ENCODE results near the gene CD84.
"Not testable (repeated sequence)": the region's sequence is repeated elsewhere in the genome, so short reads cannot be mapped to it uniquely, and the experiment has no call there.

CD84 gene

GRCh38 chr1:160529401-160529952 is 49.8 kb downstream of the CD84 start:
- not testable (repeated sequence) for H3K4me1 ChIP-seq (ENCODE audit: control insufficient read depth, insufficient read depth, low read length); H3K9ac ChIP-seq (ENCODE audit: low read length); H3K36me3 ChIP-seq (ENCODE audit: control insufficient read depth, insufficient read depth, low read length); H3K4me3 ChIP-seq (ENCODE audit: low read length); H3K27me3 ChIP-seq (ENCODE audit: control insufficient read depth, insufficient read depth, low read length); H3K27ac ChIP-seq (ENCODE audit: low read depth, low read length)

- not testable (repeated sequence) for H3K4me1 ChIP-seq (ENCODE audit: control insufficient read depth, insufficient read depth, low read length); H3K27me3 ChIP-seq (ENCODE audit: control insufficient read depth, insufficient read depth, low read length); H3K27ac ChIP-seq (ENCODE audit: low read depth, low read length); H3K36me3 ChIP-seq (ENCODE audit: control insufficient read depth, insufficient read depth, low read length); H3K9ac ChIP-seq (ENCODE audit: low read length); H3K4me3 ChIP-seq (ENCODE audit: low read length)
Measured at GRCh38 chr1:160523789-160524188, 55.5 kb downstream of the CD84 start.

DNA sequence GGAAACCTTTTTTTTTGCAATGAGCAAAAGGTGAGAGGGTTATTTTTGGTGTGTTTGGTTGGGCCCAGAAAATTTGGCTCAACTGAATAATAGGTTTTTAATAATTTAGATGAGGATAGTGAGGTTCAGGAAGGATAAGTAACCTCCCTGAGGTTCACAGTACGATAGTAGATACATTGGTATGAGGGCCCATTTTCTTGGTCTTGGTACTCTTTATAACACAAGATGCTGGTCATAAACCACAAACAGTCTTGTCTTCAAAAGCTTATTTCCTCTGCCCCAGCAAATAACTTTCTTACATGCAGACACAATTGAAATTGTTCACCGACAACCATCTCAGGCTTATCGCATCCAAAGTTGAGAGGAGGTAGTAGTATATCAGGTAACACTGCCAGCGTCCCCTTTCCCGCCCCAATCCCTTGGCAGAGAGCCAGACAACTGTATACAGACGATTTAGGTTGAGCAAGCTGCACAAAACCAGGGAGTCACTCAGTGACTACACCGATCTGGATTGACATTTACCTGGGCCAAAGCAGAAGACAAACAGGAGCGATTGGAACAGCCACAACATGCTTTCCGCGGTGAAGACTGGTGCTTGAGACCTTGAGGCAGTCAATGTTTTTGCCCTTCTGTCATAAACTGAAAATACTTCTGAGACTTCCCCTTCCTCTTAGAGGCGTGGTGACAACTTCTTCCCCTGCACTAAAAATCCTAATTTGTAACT is 56.5 kb downstream of the CD84 start, which contains the start of gene SLAMF6:
TSS of gene SLAMF6 (minus strand) at position 634 of the 724 bp plus-strand sequence. CDS start at position 571, 63 bp downstream.
- Histone ChIP-seq H3K9ac (ENCODE audit: low read length) (no peak within 1 kb of the TSS), H3K27ac (ENCODE audit: low read depth, low read length) (no peak within 1 kb of the TSS), H3K36me3 (ENCODE audit: control insufficient read depth, insufficient read depth, low read length) (no peaks in the 10 kb centered on the region), H3K4me1 (ENCODE audit: control insufficient read depth, insufficient read depth, low read length) (no peaks in the 10 kb centered on the region), H3K4me3 (ENCODE audit: low read length) (peak within 1 kb of the TSS; percentile 26), H3K27me3 (ENCODE audit: control insufficient read depth, insufficient read depth, low read length) (no peaks in the 10 kb centered on the region)

DNA sequence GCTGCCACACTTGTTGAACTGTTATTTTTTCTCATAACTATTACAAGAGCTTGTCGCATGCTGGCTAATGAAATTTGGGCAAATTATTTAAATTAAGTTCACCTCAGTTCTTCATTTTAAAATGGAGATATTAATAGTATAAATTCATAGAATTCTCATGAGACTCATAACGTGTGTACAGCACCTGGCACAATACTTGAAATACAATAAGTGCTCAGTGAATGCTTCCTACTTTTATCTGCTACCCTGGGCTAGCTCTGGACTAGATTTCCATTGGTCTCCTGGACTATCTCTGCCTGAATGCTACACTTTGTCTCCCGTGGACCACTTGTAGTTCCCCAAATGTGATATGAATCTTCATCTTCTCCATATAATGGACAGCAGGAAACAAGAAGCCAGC is 57.2 kb downstream of the CD84 start:
- Histone ChIP-seq H3K4me3 (ENCODE audit: low read length) (peak overlapping the region; percentile 26), H3K27me3 (ENCODE audit: control insufficient read depth, insufficient read depth, low read length) (no peaks in the 10 kb centered on the region), H3K4me1 (ENCODE audit: control insufficient read depth, insufficient read depth, low read length) (no peaks in the 10 kb centered on the region), H3K27ac (ENCODE audit: low read depth, low read length) (no peak overlapping the region), H3K36me3 (ENCODE audit: control insufficient read depth, insufficient read depth, low read length) (no peaks in the 10 kb centered on the region), H3K9ac (ENCODE audit: low read length) (no peak overlapping the region)

GRCh38 chr1:160521554-160521953 is 57.7 kb downstream of the CD84 start:
- Histone ChIP-seq H3K4me1 (ENCODE audit: control insufficient read depth, insufficient read depth, low read length) (no peaks in the 10 kb centered on the region), H3K27ac (ENCODE audit: low read depth, low read length) (no peak overlapping the region), H3K4me3 (ENCODE audit: low read length) (no peak overlapping the region), H3K27me3 (ENCODE audit: control insufficient read depth, insufficient read depth, low read length) (no peaks in the 10 kb centered on the region), H3K36me3 (ENCODE audit: control insufficient read depth, insufficient read depth, low read length) (no peaks in the 10 kb centered on the region), H3K9ac (ENCODE audit: low read length) (no peak overlapping the region)

DNA sequence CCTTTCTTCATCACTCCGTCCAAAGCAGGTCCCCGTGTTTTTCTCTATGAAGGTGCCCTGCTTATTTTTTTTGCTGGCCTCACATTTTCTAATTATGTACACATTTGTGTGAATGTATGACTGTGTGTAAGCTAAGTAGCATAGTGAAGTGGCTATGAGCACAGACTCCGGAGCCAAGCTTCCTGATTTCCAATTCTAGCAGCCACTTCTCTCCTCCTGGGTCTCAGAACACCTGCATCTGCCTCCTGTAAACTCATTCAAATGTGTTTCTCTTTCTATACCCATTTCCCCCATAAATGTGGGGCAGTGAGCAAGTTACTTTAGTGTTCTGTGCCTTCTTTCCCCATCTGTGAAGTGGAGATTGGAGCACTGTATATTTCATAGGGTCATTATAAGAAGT is 58.3 kb downstream of the CD84 start:
- Histone ChIP-seq H3K9ac (ENCODE audit: low read length) (no peak overlapping the region), H3K27ac (ENCODE audit: low read depth, low read length) (no peak overlapping the region)

GRCh38 chr1:160520582-160520981 is 58.7 kb downstream of the CD84 start:
- no peak overlapping the region for H3K9ac ChIP-seq (ENCODE audit: low read length)
- H3K4me1 ChIP-seq (ENCODE audit: control insufficient read depth, insufficient read depth, low read length) = no peaks in the 10 kb centered on the region
- H3K4me3 ChIP-seq (ENCODE audit: low read length) = no peak overlapping the region
- H3K36me3 ChIP-seq (ENCODE audit: control insufficient read depth, insufficient read depth, low read length) = no peaks in the 10 kb centered on the region
- H3K27me3 ChIP-seq (ENCODE audit: control insufficient read depth, insufficient read depth, low read length) = no peaks in the 10 kb centered on the region
- no peak overlapping the region for H3K27ac ChIP-seq (ENCODE audit: low read depth, low read length)

More for the DNA sequence above, 58.3 kb downstream of the CD84 start:
- H3K36me3 ChIP-seq (ENCODE audit: control insufficient read depth, insufficient read depth, low read length) = no peaks in the 10 kb centered on the region
- no peaks in the 10 kb centered on the region for H3K27me3 ChIP-seq (ENCODE audit: control insufficient read depth, insufficient read depth, low read length)
- H3K4me3 ChIP-seq (ENCODE audit: low read length) = no peak overlapping the region
- H3K4me1 ChIP-seq (ENCODE audit: control insufficient read depth, insufficient read depth, low read length) = no peaks in the 10 kb centered on the region

GRCh38 chr1:160519642-160520435 is 59.5 kb downstream of the CD84 start:
- no peak overlapping the region for H3K9ac ChIP-seq (ENCODE audit: low read length)
- no peaks in the 10 kb centered on the region for H3K27me3 ChIP-seq (ENCODE audit: control insufficient read depth, insufficient read depth, low read length)
- H3K36me3 ChIP-seq (ENCODE audit: control insufficient read depth, insufficient read depth, low read length) = no peaks in the 10 kb centered on the region
- no peak overlapping the region for H3K27ac ChIP-seq (ENCODE audit: low read depth, low read length)
- H3K4me1 ChIP-seq (ENCODE audit: control insufficient read depth, insufficient read depth, low read length) = no peaks in the 10 kb centered on the region
- H3K4me3 ChIP-seq (ENCODE audit: low read length) = no peak overlapping the region

DNA sequence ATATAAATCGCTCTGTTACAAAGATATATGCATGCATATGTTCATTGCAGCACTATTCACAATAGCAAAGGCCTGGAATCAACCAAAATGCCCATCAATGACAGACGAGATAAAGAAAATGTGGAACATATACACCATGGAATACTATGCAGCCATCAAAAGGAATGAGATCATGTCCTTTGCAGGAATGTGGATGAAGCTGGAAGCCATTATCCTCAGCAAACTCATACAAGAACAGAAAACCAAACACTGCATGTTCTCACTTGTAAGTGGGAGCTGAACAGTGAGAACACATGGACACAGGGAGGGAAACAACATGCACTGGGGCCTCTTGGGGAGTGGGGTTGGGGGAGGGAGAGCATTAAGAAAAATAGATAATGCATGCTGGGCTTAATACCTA is 61.8 kb downstream of the CD84 start:
- H3K4me3 ChIP-seq (ENCODE audit: low read length); H3K36me3 ChIP-seq (ENCODE audit: control insufficient read depth, insufficient read depth, low read length); H3K27ac ChIP-seq (ENCODE audit: low read depth, low read length); H3K4me1 ChIP-seq (ENCODE audit: control insufficient read depth, insufficient read depth, low read length); H3K27me3 ChIP-seq (ENCODE audit: control insufficient read depth, insufficient read depth, low read length); H3K9ac ChIP-seq (ENCODE audit: low read length): not testable (repeated sequence)

DNA sequence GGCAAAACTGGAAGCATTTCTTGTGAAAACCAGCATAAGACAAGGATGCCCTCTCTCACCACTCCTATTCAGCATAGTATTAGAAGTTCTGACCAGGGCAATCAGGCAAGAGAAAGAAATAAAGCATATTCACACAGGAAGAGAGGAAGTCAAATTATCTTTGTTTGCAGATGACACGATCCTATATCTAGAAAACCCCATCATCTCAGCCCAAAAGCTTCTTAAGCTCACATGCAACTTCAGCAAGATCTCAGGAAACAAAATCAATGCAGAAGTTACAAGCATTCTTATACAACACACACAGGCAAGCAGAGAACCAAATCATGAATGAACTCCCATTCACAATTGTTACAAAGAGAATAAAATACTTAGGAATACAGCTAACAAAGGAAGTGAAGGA is 63.4 kb downstream of the CD84 start:
- not testable (repeated sequence) for H3K27ac ChIP-seq (ENCODE audit: low read depth, low read length); H3K4me1 ChIP-seq (ENCODE audit: control insufficient read depth, insufficient read depth, low read length); H3K27me3 ChIP-seq (ENCODE audit: control insufficient read depth, insufficient read depth, low read length); H3K9ac ChIP-seq (ENCODE audit: low read length); H3K36me3 ChIP-seq (ENCODE audit: control insufficient read depth, insufficient read depth, low read length); H3K4me3 ChIP-seq (ENCODE audit: low read length)

DNA sequence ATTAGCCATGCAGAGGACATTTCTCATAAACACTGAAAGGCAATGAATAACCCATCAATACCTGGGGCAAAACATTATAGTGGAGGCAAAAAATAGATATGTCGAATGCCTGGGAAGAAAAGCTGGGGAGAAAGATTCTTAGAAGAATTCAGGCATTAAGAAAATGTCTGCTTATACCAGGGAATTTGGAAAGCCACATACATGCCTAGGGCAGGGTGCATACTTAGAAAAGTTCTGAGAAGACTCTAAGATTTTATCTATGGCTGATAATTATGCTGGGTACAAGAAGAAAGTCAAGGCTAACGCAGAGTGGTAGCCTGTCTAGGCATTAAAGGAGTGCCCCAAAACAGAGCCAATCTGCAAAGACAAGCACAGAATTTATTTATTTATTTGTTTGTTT is 74.6 kb downstream of the CD84 start:
- Histone ChIP-seq H3K4me3 (ENCODE audit: low read length) (no peak overlapping the region), H3K4me1 (ENCODE audit: control insufficient read depth, insufficient read depth, low read length) (no peaks in the 10 kb centered on the region), H3K27ac (ENCODE audit: low read depth, low read length) (no peak overlapping the region), H3K36me3 (ENCODE audit: control insufficient read depth, insufficient read depth, low read length) (no peaks in the 10 kb centered on the region), H3K27me3 (ENCODE audit: control insufficient read depth, insufficient read depth, low read length) (no peaks in the 10 kb centered on the region), H3K9ac (ENCODE audit: low read length) (no peak overlapping the region)

DNA sequence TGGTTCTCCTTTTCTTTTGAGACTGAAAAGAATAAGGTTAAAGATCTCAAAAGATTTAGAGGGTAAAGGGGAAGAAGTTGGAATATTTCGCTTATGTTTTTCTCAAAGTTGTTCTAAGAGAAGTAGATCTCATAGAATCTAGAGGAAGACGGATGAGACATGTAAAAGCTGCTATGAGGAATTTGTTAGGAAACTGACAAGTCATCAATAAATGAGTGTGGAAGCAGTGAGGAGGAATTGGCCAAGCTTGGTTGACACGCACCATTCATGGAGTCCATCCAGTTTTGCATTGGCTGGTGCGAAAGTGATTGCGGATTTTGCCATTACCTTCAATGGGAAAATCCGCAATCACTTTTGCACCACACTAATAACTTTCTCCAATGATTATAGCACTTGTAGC is 76.2 kb downstream of the CD84 start:
- Histone ChIP-seq H3K36me3 (ENCODE audit: control insufficient read depth, insufficient read depth, low read length) (no peaks in the 10 kb centered on the region), H3K27me3 (ENCODE audit: control insufficient read depth, insufficient read depth, low read length) (no peaks in the 10 kb centered on the region), H3K4me3 (ENCODE audit: low read length) (no peak overlapping the region), H3K9ac (ENCODE audit: low read length) (no peak overlapping the region), H3K27ac (ENCODE audit: low read depth, low read length) (no peak overlapping the region), H3K4me1 (ENCODE audit: control insufficient read depth, insufficient read depth, low read length) (no peaks in the 10 kb centered on the region)
